ENCODE measurements around the gene LRIF1.
"Not testable (repeated sequence)": the region's sequence is repeated elsewhere in the genome, so short reads cannot be mapped to it uniquely, and the experiment has no call there.

The LRIF1 gene

DNA sequence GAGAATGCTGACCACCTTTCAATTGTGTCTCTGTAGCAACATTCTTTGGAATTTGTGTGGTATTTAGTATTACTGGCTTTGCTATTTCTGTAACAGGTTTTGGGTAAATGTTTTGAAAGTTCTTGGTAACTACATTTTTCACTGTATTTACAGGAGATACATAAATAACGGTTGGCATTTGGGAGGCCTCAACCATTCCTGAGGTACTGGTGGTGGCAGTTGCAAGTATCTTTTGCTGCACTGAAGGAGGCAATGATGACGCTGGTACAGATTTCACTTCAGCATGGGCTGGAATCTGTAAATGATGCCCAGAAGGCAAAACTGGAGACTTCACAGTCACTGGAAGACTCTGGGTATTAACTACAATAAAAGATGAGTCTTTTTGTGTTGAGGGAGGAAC lies 11.7 kb downstream of the LRIF1 start:
- H3K4me3 ChIP-seq (ENCODE audit: low read depth, low read length), result no peak overlapping the region
- DNase-seq (ENCODE audit: low read depth), result no peak
- no peak for TF ChIP-seq CTCF (IDR thresholded peaks at IDR 0.05; ENCODE audit: low read depth, low read length, missing control alignments)

DNA sequence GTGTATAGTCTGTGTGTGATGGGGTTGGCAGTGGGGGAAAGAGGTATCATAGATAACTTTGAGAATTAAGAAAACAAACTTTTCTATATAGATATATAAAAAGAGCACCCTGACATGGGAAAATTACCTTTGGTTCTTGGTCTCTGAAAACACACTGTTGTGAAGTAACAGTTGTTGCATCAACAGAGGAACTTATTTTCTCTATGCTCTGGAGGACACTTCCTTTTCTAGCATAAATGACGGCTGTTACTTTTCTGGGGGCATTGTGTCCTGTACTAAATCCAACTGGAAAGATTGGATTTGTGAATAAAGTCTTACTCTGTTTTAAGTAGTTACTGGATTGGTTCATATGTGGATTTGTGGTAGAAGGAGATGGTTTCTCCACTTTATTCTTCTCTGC lies 12.6 kb downstream of the LRIF1 start:
- H3K4me3 ChIP-seq (ENCODE audit: low read depth, low read length), result no peak overlapping the region
- no peak for DNase-seq (ENCODE audit: low read depth)
- no peak for TF ChIP-seq CTCF (IDR thresholded peaks at IDR 0.05; ENCODE audit: low read depth, low read length, missing control alignments)

DNA sequence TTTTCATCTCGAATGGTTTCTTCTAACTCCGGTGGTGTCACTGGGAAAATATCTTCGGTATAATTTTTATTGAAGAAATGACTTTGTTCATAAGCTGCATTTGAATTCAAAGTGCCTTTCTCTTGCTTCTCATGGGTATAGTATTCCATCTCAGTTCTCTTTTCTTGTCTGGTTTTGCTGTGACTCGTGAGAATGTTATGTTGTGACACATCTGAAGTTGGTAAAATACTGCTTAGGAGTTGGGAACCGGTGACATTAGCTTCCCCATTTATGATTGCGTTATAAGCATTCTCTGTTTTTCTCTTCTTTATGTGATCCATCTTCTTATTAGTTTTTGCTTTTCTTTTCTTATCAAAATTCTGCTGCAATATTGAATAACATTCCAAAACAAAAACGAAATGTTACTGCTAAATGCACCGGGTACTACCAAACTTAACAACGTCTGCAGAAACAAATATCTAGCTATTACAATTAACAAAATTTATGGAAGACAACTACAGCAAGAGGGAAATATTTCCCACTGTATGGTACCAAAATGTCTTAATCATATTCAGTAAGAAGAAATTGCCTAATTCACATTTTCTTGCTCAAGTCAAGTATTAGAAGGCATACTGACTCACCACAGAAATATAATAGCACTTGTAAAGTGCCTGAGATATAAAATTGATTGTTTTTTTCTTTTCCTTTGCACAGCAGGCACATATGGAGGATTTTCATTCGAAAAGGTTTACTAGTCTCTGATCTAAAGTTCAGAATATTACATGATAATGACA lies 15.5 kb downstream of the LRIF1 start:
- DNase-seq (ENCODE audit: low read depth), result no peak
- no peak overlapping the region for H3K4me3 ChIP-seq (ENCODE audit: low read depth, low read length)
- TF ChIP-seq CTCF (IDR thresholded peaks at IDR 0.05; ENCODE audit: low read depth, low read length, missing control alignments), result no peak

- no peak for DNase-seq (ENCODE audit: low read depth)
- H3K4me3 ChIP-seq (ENCODE audit: low read depth, low read length), result no peak overlapping the region
- no peak for TF ChIP-seq CTCF (IDR thresholded peaks at IDR 0.05; ENCODE audit: low read depth, low read length, missing control alignments)
These were observed 18.1 kb downstream of the LRIF1 start for GRCh38 chr1:110945626-110946025.

GRCh38 chr1:110944806-110945205 lies 18.9 kb downstream of the LRIF1 start:
- no peak for DNase-seq (ENCODE audit: low read depth)
- no peak overlapping the region for H3K4me3 ChIP-seq (ENCODE audit: low read depth, low read length)
- TF ChIP-seq CTCF (IDR thresholded peaks at IDR 0.05; ENCODE audit: low read depth, low read length, missing control alignments), result no peak

GRCh38 chr1:110936567-110936966 lies 27.2 kb downstream of the LRIF1 start:
- H3K4me3 ChIP-seq (ENCODE audit: low read depth, low read length), result no peak overlapping the region
- TF ChIP-seq CTCF (IDR thresholded peaks at IDR 0.05; ENCODE audit: low read depth, low read length, missing control alignments), result no peak
- DNase-seq (ENCODE audit: low read depth), result no peak

DNA sequence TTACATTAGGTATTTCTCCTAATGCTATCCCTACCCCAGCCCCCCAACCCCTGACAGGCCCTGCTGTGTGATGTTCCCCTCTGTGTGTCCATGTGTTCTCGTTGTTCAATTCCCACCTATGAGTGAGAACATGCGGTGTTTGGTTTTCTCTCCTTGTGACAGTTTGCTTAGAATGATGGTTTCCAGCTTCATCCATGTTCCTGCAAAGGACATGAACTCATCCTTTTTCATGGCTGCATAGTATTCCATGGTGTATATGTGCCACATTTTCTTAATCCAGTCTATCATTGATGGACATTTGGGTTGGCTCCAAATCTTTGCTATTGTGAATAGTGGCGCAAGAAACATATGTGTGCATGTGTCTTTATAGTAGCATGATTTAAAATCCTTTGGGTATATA lies 32.6 kb downstream of the LRIF1 start:
- DNase-seq (ENCODE audit: low read depth); H3K4me3 ChIP-seq (ENCODE audit: low read depth, low read length): not testable (repeated sequence)

Data from GM12864 (cell line).